A549 (cell line): ENCODE data around the gene PAPPA2. TPM values are rescaled to one million over a fixed set of nuclear protein-coding genes. Genes with fewer than 3 reads are reported as not detected.

Experiments
- ATAC-seq, 2 experiments: fragments of 200-7000 bp in 1 of 2; fragments of >200 bp in 1 of 2; cut with Nextera tagmentation in 1 of 2; cut with Tn5 transposase in 1 of 2; 3 replicates each; pipeline versions ENCODE4 v1.8.0 to v1.9.1; 2018 to 2020; ENCODE audit warnings: mild to moderate bottlenecking in 1 of 2, moderate library complexity in 1 of 2
- CTCF ChIA-PET: fragments of 300-600 bp; sonication (Branson Sonifier 250); formaldehyde crosslinking; extraction: SDS; loops from one replicate; lab custom pipeline; 2021; ENCODE audit warnings: antibody characterized with exemption, inconsistent platforms; lab: Yijun Ruan, JAX
- POLR2A ChIA-PET: fragments of 350-600 bp; formaldehyde crosslinking; extraction: SDS; loops from one replicate; lab custom pipeline; 2021; ENCODE audit warnings: antibody characterized with exemption, inconsistent platforms; lab: Yijun Ruan, JAX
- DNase-seq, 2 experiments: peaks; one replicate each; pipeline versions ENCODE4 v3.0.0 to v3.0.0-alpha.2; 2011 to 2016; ENCODE audit warnings: low read depth in 1 of 2, low spot score in 1 of 2
- FAIRE-seq: peaks from 2 replicates; lab custom pipeline; 2011; peaks lifted over from hg19 to GRCh38; lab: Jason Lieb, UNC
- H3K27ac ChIP-seq, 2 experiments: fragments of >200 bp; sonication (Bioruptor Twin); formaldehyde crosslinking; 3 replicates each; pipeline ENCODE4 v1.5.1; 2016 to 2017
- H3K4me1 ChIP-seq: fragments of >200 bp; sonication (Bioruptor Twin); formaldehyde crosslinking; 3 replicates; pipeline ENCODE4 v1.6.1; 2016
- H3K4me2 ChIP-seq: fragments of >200 bp; sonication (Bioruptor Twin); formaldehyde crosslinking; 3 replicates; pipeline ENCODE4 v1.6.1; 2016
- H3K4me3 ChIP-seq: fragments of >200 bp; sonication (Bioruptor Twin); formaldehyde crosslinking; 3 replicates; pipeline ENCODE4 v1.5.1; 2016
- H3K9me3 ChIP-seq: fragments of >200 bp; sonication (Bioruptor Twin); formaldehyde crosslinking; 3 replicates; pipeline ENCODE4 v1.6.1; 2016
- BCL3 ChIP-seq: fragments of >200 bp; sonication (Bioruptor Twin); formaldehyde crosslinking; IDR thresholded peaks from 3 replicates; pipeline ENCODE4 v1.6.1; 2016
- BHLHE40 ChIP-seq: IDR thresholded peaks from 2 replicates; pipeline ENCODE4 v1.6.1; 2012; ENCODE audit warnings: low read depth, low read length, inconsistent platforms
- CEBPB ChIP-seq, 2 experiments: fragments of >200 bp in 1 of 2; sonication (Bioruptor Twin) in 1 of 2; formaldehyde crosslinking in 1 of 2; IDR thresholded peaks; 2 replicates each; pipeline ENCODE4 v1.6.1; 2012 to 2016
- EHMT2 ChIP-seq: fragments of 200-600 bp; sonication (generic); IDR thresholded peaks from 2 replicates; pipeline ENCODE4 v1.6.1; 2016; ENCODE audit warnings: antibody characterized with exemption, low read depth, mild to moderate bottlenecking, moderate library complexity
- ELK1 ChIP-seq: fragments of 150-350 bp; IDR thresholded peaks from 2 replicates; pipeline ENCODE4 v1.6.1; 2014; ENCODE audit warnings: low read depth, mild to moderate bottlenecking, low read length
- ESRRA ChIP-seq: fragments of 150-350 bp; IDR thresholded peaks from 2 replicates; pipeline ENCODE4 v1.6.1; 2014; ENCODE audit warnings: mild to moderate bottlenecking, low read length, borderline replicate concordance
- FOSB ChIP-seq: fragments of 250-450 bp; sonication (Bioruptor Pico); IDR thresholded peaks from 2 replicates; pipeline ENCODE4 v1.5.0; 2020; ENCODE audit warnings: mild to moderate bottlenecking, moderate library complexity
- FOSL2 ChIP-seq, 2 experiments: fragments of 450-650 bp in 1 of 2; fragments of >200 bp in 1 of 2; sonication (Bioruptor Twin) in 1 of 2; formaldehyde crosslinking; IDR thresholded peaks; 2 replicates each; pipeline versions ENCODE4 v1.5.0 to v1.6.1; 2016 to 2020; ENCODE audit warnings: mild to moderate bottlenecking in 1 of 2, moderate library complexity in 1 of 2
- FOXS1 ChIP-seq: fragments of 250-450 bp; sonication (Bioruptor Pico); IDR thresholded peaks from 2 replicates; pipeline ENCODE4 v1.5.0; 2020; ENCODE audit warnings: mild to moderate bottlenecking, moderate library complexity
- HOXB13 ChIP-seq: fragments of 250-450 bp; sonication (Bioruptor Pico); IDR thresholded peaks from 2 replicates; pipeline ENCODE4 v1.5.0; 2020; ENCODE audit warnings: low read depth, mild to moderate bottlenecking, moderate library complexity
- MYC ChIP-seq: IDR thresholded peaks from 2 replicates; pipeline ENCODE4 v1.6.1; 2012; ENCODE audit warnings: mild to moderate bottlenecking, inconsistent platforms, low read length, improper control_type of control experiment, borderline replicate concordance
- POLR2A ChIP-seq: IDR thresholded peaks from 2 replicates; pipeline ENCODE4 v1.6.1; 2012; ENCODE audit warnings: mild to moderate bottlenecking, low read length
- RAD21 ChIP-seq, 2 experiments: fragments of >200 bp in 1 of 2; sonication (Bioruptor Twin) in 1 of 2; formaldehyde crosslinking in 1 of 2; IDR thresholded peaks in 1 of 2; conservative IDR thresholded peaks in 1 of 2; 2 replicates in 1 of 2; 3 replicates in 1 of 2; pipeline ENCODE4 v1.6.1; 2012 to 2018; ENCODE audit warnings: inconsistent platforms in 1 of 2
- RCOR1 ChIP-seq: fragments of 150-350 bp; IDR thresholded peaks from 2 replicates; pipeline ENCODE4 v1.6.1; 2014; ENCODE audit warnings: antibody characterized with exemption, low read length, low read depth
- SREBF2 ChIP-seq: fragments of 450-650 bp; IDR thresholded peaks from 2 replicates; pipeline ENCODE4 v1.6.1; 2014; ENCODE audit warnings: mild to moderate bottlenecking, moderate library complexity
- ZFP36 ChIP-seq: fragments of 450-650 bp; IDR thresholded peaks from 2 replicates; pipeline ENCODE4 v1.6.1; 2014; ENCODE audit warnings: borderline replicate concordance; ENCODE audit not compliant: partially characterized antibody
- ZNF302 ChIP-seq: fragments of 250-450 bp; sonication (Bioruptor Pico); IDR thresholded peaks from 2 replicates; pipeline ENCODE4 v1.9.0; 2021; ENCODE audit warnings: inconsistent platforms, mild to moderate bottlenecking, moderate library complexity
- ZSCAN20 ChIP-seq: fragments of 250-450 bp; sonication (Bioruptor Pico); IDR thresholded peaks from 2 replicates; pipeline ENCODE4 v1.8.0; 2022; ENCODE audit warnings: mild to moderate bottlenecking, moderate library complexity
- WGBS: methylation state at CpG from one replicate; pipeline ENCODE4 v1.1.6; 2017; ENCODE audit errors: missing lambda C conversion rate; 5-methylcytosine and 5-hydroxymethylcytosine counted together
- polyA plus RNA-seq, 4 experiments: library from polyadenylated mRNA; depleted of rRNA in 3 of 4; stranded (reverse); fragments of >200 nt; fragmentation: RNase III in 1 of 4; extraction: RNeasy Plus Mini Kit Qiagen cat#74134 plus additional on column Dnase treatment in 1 of 4; gene quantifications; 2 replicates in 3 of 4; 3 replicates in 1 of 4; pipeline ENCODE4 v1.2.3, GENCODE V29; 2011 to 2017
- TF ChIP-seq, protein P1 (sequence below): fragments of >200 bp; sonication (Bioruptor Twin); formaldehyde crosslinking; IDR thresholded peaks from 3 replicates; pipeline ENCODE4 v1.5.1; 2016

PAPPA2 gene
- polyA plus RNA-seq, 2 of the 4 experiments (the other 2 are of a cell fraction) = 0.03 to 0.72 TPM

- Histone ChIP-seq H3K4me2 (no peak overlapping the region), H3K4me3 (no peak overlapping the region), H3K4me1 (no peaks in the 10 kb centered on the region), H3K27ac (no peak overlapping the region), H3K9me3 (no peaks in the 10 kb centered on the region)
- CTCF ChIA-PET = interaction anchor here (7.0 kb wide), 1 partner anchor 133 kb away, joined by 68 read pairs; no protein-coding TSS in a partner anchor
- FAIRE-seq (no peak), DNase-seq (no peak), ATAC-seq (no peak)
- POLR2A ChIA-PET = no interaction called here
- TF ChIP-seq ZNF302 (no peak), ZFP36 (no peak)
- WGBS = 25% methylated on average over 6 of the region's 6 CpGs
These were observed 230.2 kb downstream of the PAPPA2 start for GRCh38 chr1:176692988-176693696.

DNA sequence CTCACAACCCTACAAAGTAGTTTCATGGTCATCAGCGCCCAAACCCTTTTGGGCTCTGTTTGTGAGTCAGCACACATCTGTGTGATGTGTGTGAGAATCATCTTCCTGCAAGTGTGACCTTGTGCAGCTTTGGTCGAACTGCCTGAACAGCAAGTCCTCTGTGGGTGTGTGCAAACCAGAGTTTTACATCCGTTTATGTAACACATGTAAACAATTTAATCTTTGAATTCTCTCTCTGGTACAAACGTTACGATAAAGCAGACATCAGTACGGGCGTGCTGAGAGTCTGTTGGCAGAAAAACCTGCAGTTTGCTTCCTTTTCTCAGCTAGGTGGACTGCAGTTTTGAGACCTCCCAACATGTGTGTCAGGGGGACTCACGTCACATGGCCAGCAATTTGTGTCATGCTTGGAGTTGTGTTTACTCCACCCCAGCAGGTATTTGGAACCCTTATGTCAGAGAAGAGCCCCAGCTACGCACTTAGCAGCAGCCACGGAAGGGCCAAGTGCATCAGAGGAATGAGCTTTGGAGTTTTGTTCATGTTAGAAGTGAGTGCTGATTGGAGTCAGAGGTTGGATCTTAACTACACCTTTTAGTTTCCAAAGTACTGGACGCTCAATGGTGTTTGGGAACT, 230.8 kb downstream of the PAPPA2 start:
- H3K4me1 ChIP-seq = no peaks in the 10 kb centered on the region
- DNase-seq (no peak), ATAC-seq (no peak), FAIRE-seq (no peak)
- no peak for TF ChIP-seq POLR2A
- TF ChIP-seq FOXS1 = no peak
- TF ChIP-seq RAD21 (conservative IDR thresholded peaks at IDR 0.05 in 1 of 2, IDR thresholded peaks at IDR 0.05 in 1 of 2) = no peak
- H3K27ac ChIP-seq = no peak overlapping the region
- H3K4me2 ChIP-seq = no peak overlapping the region
- H3K4me3 ChIP-seq = no peak overlapping the region
- WGBS = 13% methylated on average over 11 of the region's 11 CpGs
- POLR2A ChIA-PET = no interaction called here
- no peaks in the 10 kb centered on the region for H3K9me3 ChIP-seq
- CTCF ChIA-PET = interaction anchor here (0.6 to 7.0 kb wide), 2 partner anchors 98 to 134 kb away, joined by 3 to 68 read pairs; no protein-coding TSS in a partner anchor

- Histone ChIP-seq H3K9me3 (no peaks in the 10 kb centered on the region), H3K27ac (no peak overlapping the region), H3K4me1 (no peaks in the 10 kb centered on the region), H3K4me2 (no peak overlapping the region), H3K4me3 (no peak overlapping the region)
- ChIA-PET CTCF (interaction anchor here (0.6 to 7.0 kb wide), 3 partner anchors 97 to 320 kb away, joined by 3 to 68 read pairs (median 6); no protein-coding TSS in a partner anchor), POLR2A (no interaction called here)
- DNase-seq (no peak), ATAC-seq (no peak), FAIRE-seq (no peak)
- TF ChIP-seq, protein P1, sequence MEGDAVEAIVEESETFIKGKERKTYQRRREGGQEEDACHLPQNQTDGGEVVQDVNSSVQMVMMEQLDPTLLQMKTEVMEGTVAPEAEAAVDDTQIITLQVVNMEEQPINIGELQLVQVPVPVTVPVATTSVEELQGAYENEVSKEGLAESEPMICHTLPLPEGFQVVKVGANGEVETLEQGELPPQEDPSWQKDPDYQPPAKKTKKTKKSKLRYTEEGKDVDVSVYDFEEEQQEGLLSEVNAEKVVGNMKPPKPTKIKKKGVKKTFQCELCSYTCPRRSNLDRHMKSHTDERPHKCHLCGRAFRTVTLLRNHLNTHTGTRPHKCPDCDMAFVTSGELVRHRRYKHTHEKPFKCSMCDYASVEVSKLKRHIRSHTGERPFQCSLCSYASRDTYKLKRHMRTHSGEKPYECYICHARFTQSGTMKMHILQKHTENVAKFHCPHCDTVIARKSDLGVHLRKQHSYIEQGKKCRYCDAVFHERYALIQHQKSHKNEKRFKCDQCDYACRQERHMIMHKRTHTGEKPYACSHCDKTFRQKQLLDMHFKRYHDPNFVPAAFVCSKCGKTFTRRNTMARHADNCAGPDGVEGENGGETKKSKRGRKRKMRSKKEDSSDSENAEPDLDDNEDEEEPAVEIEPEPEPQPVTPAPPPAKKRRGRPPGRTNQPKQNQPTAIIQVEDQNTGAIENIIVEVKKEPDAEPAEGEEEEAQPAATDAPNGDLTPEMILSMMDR = no peak
- TF ChIP-seq ELK1 (no peak), HOXB13 (no peak)
- WGBS = 7% methylated on average over 2 of the region's 2 CpGs
These were observed 231.7 kb downstream of the PAPPA2 start for GRCh38 chr1:176694713-176695112.

DNA sequence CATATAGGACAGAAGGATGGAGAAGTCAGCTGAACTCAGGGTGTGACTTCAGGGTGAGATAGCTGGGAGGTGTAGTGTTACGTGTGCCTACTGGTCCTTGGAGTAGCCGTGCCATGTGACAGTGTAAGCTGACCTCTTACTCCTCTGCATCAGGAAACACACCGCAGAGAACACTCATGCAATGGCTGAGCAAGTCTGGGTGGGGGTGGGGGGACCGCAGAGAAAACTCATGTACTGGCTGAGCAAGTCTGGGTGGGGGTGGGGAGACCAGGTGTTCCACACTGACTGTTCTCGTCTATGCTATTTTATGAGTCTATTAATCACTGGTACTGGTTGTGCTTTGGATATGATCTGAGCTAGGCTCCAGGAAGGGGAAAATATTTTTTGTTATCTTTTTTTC, 233.1 kb downstream of the PAPPA2 start:
- Histone ChIP-seq H3K4me1 (no peaks in the 10 kb centered on the region), H3K4me2 (no peak overlapping the region), H3K4me3 (no peak overlapping the region), H3K27ac (no peak overlapping the region), H3K9me3 (no peaks in the 10 kb centered on the region)
- ChIA-PET POLR2A (no interaction called here), CTCF (no interaction called here)
- 17% methylated on average over 5 of the region's 5 CpGs for WGBS
- no peak for TF ChIP-seq BCL3
- TF ChIP-seq, protein P1 = no peak
- no peak for TF ChIP-seq ZNF302
- no peak for TF ChIP-seq RCOR1
- no peak for TF ChIP-seq ESRRA
- no peak for TF ChIP-seq CEBPB (IDR thresholded peaks at IDR 0.05)
- TF ChIP-seq FOSL2 (IDR thresholded peaks at IDR 0.05) = no peak
- no peak for TF ChIP-seq FOSL2 (CRISPR knock-in tag; IDR thresholded peaks at IDR 0.05)
- no peak for TF ChIP-seq EHMT2
- no peak for TF ChIP-seq ZSCAN20 (CRISPR knock-in tag)
- no peak for TF ChIP-seq BHLHE40
- TF ChIP-seq SREBF2 = no peak
- TF ChIP-seq FOSB (CRISPR knock-in tag) = no peak
- TF ChIP-seq MYC = no peak
- DNase-seq = no peak
- no peak for FAIRE-seq
- ATAC-seq = no peak
